Activated T-cell treated with anti-CD3 and anti-CD28 coated beads, Interleukin-2, amount 50 U/mL, for 4 hours (primary cell): Measurements from ENCODE around the gene MARVELD2. TPM values are rescaled to one million over a fixed set of nuclear protein-coding genes. Genes with fewer than 3 reads are reported as not detected.
"Not testable (repeated sequence)": the region's sequence is repeated elsewhere in the genome, so short reads cannot be mapped to it uniquely, and the experiment has no call there.

Source experiments
- ATAC-seq, 2 donors: fragments of 200-7000 bp; cut with Tn5 transposase; one replicate each; pipeline ENCODE4 v1.10.0; 2021
- DNase-seq: peaks from one replicate; pipeline ENCODE4 v3.0.0-alpha.2; 2020
- H3K27me3 Mint-ChIP-seq: one replicate; pipeline ENCODE4 v1.8.0; 2021; ENCODE audit warnings: low read depth, mixed read lengths
- H3K36me3 Mint-ChIP-seq: one replicate; pipeline ENCODE4 v1.8.0; 2022; ENCODE audit warnings: mixed read lengths; ENCODE audit not compliant: insufficient read depth
- H3K4me1 Mint-ChIP-seq: one replicate; pipeline ENCODE4 v1.8.0; 2021; ENCODE audit warnings: low read depth, mixed read lengths
- H3K4me3 Mint-ChIP-seq: one replicate; pipeline ENCODE4 v1.8.0; 2021; ENCODE audit warnings: mild to moderate bottlenecking, moderate library complexity, mixed read lengths
- H3K9me3 Mint-ChIP-seq: one replicate; pipeline ENCODE4 v1.8.0; 2021; ENCODE audit warnings: mixed read lengths
- total RNA-seq, 3 donors: library from RNA; stranded (reverse); gene quantifications; one replicate each; pipeline ENCODE4 v1.2.1, GENCODE V29; 2021

The MARVELD2 gene, protein sequence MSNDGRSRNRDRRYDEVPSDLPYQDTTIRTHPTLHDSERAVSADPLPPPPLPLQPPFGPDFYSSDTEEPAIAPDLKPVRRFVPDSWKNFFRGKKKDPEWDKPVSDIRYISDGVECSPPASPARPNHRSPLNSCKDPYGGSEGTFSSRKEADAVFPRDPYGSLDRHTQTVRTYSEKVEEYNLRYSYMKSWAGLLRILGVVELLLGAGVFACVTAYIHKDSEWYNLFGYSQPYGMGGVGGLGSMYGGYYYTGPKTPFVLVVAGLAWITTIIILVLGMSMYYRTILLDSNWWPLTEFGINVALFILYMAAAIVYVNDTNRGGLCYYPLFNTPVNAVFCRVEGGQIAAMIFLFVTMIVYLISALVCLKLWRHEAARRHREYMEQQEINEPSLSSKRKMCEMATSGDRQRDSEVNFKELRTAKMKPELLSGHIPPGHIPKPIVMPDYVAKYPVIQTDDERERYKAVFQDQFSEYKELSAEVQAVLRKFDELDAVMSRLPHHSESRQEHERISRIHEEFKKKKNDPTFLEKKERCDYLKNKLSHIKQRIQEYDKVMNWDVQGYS
- under 1 TPM; 0.46 to 0.53 (median 0.48) TPM for total RNA-seq

DNA sequence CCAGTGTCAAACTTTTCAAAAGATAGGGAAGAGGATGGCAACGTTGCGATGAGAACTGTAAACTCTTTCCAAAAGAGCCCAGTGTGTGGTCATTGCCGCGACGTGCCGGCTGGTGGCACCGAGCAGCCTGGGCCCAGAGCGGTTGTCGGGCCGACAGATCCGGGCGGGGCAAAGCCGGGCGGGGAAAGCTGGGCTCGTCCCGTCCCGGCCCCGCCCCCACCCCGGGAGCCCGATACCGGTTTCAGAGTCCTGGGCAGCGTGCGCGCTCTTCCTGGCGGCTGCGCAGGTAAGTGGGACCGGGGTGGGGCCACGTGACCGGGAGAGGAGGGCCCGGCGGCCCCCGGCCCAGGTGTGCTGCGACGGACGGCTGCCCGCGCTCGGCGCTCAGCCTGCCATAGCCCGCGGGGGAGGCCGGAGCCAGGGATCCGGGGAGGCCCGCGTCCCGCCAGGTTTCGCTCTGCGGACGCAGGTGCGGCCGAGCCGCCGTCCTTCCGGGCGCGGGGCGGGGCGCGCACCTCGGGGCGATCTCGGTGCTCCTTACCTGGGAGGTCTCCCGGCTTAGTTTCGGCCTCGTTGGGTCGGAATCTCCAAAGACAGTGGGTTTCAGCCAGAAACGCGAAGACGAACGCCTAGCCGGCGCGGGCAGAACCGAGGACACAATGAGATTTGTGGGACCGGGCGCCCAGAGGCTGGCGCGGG is at the start of gene MARVELD2:
TSS of gene MARVELD2 (plus strand) at position 232 of the 699 bp plus-strand sequence. CDS start 4,270 bp downstream, outside the sequence.
- H3K9me3 Mint-ChIP-seq = no peaks in the 10 kb centered on the region
- H3K4me3 Mint-ChIP-seq = peak within 1 kb of the TSS; percentile 74
- ATAC-seq (peak; percentile 80 to 89), DNase-seq (peak; percentile 27)
- peaks cover 16% of the 10 kb centered on the region for H3K36me3 Mint-ChIP-seq
- peaks cover 13% of the 10 kb centered on the region for H3K4me1 Mint-ChIP-seq
- H3K27me3 Mint-ChIP-seq = no peaks in the 10 kb centered on the region

GRCh38 chr5:69367697-69368279 is 47.1 kb upstream of the MARVELD2 start:
- H3K4me1 Mint-ChIP-seq = peaks cover 41% of the 10 kb centered on the region
- ATAC-seq = no peak
- no peak for DNase-seq
- H3K4me3 Mint-ChIP-seq = peak overlapping the region; percentile 93
- H3K27me3 Mint-ChIP-seq = no peaks in the 10 kb centered on the region
- peaks cover 14% of the 10 kb centered on the region for H3K36me3 Mint-ChIP-seq
- no peaks in the 10 kb centered on the region for H3K9me3 Mint-ChIP-seq

- Mint-ChIP-seq H3K27me3 (no peaks in the 10 kb centered on the region), H3K36me3 (peaks cover 12% of the 10 kb centered on the region), H3K4me1 (peaks cover 42% of the 10 kb centered on the region), H3K4me3 (peak overlapping the region; percentile 93), H3K9me3 (no peaks in the 10 kb centered on the region)
- ATAC-seq = peak; percentile 36 to 38
- DNase-seq = peak; percentile 26
Measured at GRCh38 chr5:69368458-69369339, 46.2 kb upstream of the MARVELD2 start.

GRCh38 chr5:69369340-69370121 is 45.4 kb upstream of the MARVELD2 start, which contains the start of the genes AK6, RAD17 and TAF9:
Gene AK6, minus strand, starts transcription at chr5:69369520. Its CDS starts 30 bp downstream, at chr5:69369490.
Gene RAD17, plus strand, starts transcription at chr5:69369818. Its CDS starts 2,391 bp downstream, at chr5:69372209.
Gene TAF9, minus strand, starts transcription at chr5:69369520. Its CDS starts 3,783 bp downstream, at chr5:69365737.
- DNase-seq (peak; percentile 85), ATAC-seq (peak; percentile 91 to 92)
- peak within 1 kb of the TSS; percentile 93 for H3K4me3 Mint-ChIP-seq
- H3K36me3 Mint-ChIP-seq = peaks cover 12% of the 10 kb centered on the region
- no peaks in the 10 kb centered on the region for H3K9me3 Mint-ChIP-seq
- H3K4me1 Mint-ChIP-seq = peaks cover 38% of the 10 kb centered on the region
- no peaks in the 10 kb centered on the region for H3K27me3 Mint-ChIP-seq

DNA sequence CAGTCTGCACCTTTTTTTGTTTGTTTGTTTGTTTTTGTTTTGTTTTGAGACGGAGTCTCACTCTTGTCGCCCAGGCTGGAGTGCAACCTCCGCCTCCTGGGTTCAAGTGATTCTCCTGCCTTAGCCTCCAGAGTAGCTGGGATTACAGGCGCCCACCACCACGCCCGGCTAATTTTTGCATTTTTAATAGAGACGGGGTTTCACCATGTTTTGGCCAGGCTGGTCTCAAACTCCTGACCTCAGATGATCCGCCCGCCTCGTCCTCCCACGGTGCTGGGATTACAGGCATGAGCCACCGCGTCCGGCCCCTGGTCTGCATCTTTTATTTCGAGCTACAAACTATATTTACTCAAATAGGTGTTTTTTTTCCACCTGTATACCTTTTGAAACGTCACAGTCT is 44.6 kb upstream of the MARVELD2 start:
- Mint-ChIP-seq H3K4me3 (peak overlapping the region; percentile 93), H3K4me1 (peaks cover 35% of the 10 kb centered on the region)

DNA sequence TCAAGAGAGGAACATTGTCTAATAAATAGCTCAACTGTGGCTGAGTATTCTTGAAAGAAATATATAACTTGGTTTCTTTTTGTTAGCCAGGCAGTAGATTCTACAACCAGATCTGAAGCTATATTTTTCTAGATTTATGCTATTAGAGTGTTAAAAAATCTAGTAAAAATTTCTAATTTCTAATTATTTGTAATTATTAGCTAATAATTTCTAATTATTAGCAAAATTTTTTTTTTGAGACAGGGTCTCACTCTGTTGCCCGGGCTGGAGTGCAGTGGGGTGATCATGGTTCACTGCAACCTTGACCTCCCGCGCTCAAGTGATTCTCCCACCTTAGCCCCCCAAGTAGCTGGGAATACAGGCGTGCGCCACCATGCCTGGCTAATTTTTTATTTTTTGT is 42.5 kb upstream of the MARVELD2 start:
- H3K4me1 Mint-ChIP-seq = peaks cover 24% of the 10 kb centered on the region
- no peaks in the 10 kb centered on the region for H3K27me3 Mint-ChIP-seq
- no peak for DNase-seq
- no peak for ATAC-seq
- no peaks in the 10 kb centered on the region for H3K9me3 Mint-ChIP-seq
- H3K36me3 Mint-ChIP-seq = peaks cover 13% of the 10 kb centered on the region
- no peak overlapping the region for H3K4me3 Mint-ChIP-seq

More for the DNA sequence above, 44.6 kb upstream of the MARVELD2 start:
- H3K27me3 Mint-ChIP-seq, H3K9me3 Mint-ChIP-seq, ATAC-seq, H3K36me3 Mint-ChIP-seq, DNase-seq: not testable (repeated sequence)

DNA sequence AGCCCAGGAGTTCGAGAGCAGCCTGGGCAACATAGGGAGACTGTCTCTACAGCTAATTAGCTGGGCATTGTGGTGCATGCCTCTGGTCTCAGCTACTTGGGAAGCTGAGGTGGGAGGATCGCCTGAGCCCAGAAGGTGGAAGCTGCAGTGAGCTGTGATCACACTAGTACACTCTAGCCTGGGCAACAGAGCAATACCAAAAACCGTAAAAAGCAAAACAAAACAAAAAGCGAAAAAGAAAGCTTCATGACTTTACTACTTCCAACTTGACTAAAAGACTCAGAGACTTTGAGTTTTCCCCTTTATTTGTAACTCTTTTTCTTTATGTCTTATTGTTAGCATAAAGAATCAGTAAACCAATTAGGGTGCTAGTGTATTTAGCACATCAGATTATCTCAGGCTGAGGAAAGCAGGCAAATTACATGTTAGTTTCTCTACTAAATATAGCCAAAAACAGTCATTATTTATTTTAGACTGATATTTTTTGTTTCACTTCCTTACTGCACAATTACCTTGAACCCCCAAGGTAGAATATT is 39.9 kb upstream of the MARVELD2 start:
- Mint-ChIP-seq H3K4me1 (peaks cover 13% of the 10 kb centered on the region), H3K27me3 (no peaks in the 10 kb centered on the region), H3K4me3 (no peak overlapping the region), H3K9me3 (no peaks in the 10 kb centered on the region), H3K36me3 (peaks cover 11% of the 10 kb centered on the region)
- ATAC-seq = no peak
- no peak for DNase-seq

GRCh38 chr5:69378376-69378775 is 36.5 kb upstream of the MARVELD2 start:
- H3K9me3 Mint-ChIP-seq = no peaks in the 10 kb centered on the region
- H3K4me1 Mint-ChIP-seq = no peaks in the 10 kb centered on the region
- H3K36me3 Mint-ChIP-seq = peaks cover 11% of the 10 kb centered on the region
- DNase-seq (no peak), ATAC-seq (no peak)
- H3K4me3 Mint-ChIP-seq = no peak overlapping the region
- no peaks in the 10 kb centered on the region for H3K27me3 Mint-ChIP-seq

GRCh38 chr5:69404659-69405330 is 10.1 kb upstream of the MARVELD2 start:
- Mint-ChIP-seq H3K4me1 (no peaks in the 10 kb centered on the region), H3K27me3 (no peaks in the 10 kb centered on the region), H3K4me3 (no peak overlapping the region), H3K9me3 (no peaks in the 10 kb centered on the region), H3K36me3 (peaks cover 26% of the 10 kb centered on the region)
- ATAC-seq (no peak), DNase-seq (no peak)

DNA sequence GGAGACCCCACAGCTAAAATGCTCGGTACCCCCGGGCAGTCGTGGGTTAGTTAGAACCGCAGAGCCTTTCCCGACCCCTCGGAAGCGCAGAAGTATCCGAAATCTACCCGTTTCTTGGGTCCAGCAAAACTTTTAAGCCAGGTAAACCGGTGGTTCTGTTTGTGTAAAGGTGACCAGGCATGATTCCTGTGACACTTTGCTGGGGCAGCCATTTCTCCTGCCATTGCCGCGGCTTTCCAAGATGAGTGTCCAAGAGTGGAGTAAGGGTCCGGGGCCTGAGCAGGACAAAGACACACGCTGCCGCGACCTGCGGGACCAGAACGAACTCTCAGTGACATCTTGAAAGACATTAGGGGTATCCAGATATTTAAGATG is 655 bp downstream of the MARVELD2 start:
- Mint-ChIP-seq H3K9me3 (no peaks in the 10 kb centered on the region), H3K4me1 (peaks cover 13% of the 10 kb centered on the region), H3K4me3 (peak overlapping the region; percentile 67), H3K27me3 (no peaks in the 10 kb centered on the region), H3K36me3 (peaks cover 13% of the 10 kb centered on the region)
- DNase-seq (no peak), ATAC-seq (peak in 1 of 2 donors; percentile 18)

- H3K9me3 Mint-ChIP-seq = no peaks in the 10 kb centered on the region
- H3K36me3 Mint-ChIP-seq = peaks cover 13% of the 10 kb centered on the region
- peak overlapping the region; percentile 67 for H3K4me3 Mint-ChIP-seq
- ATAC-seq (no peak), DNase-seq (no peak)
- H3K27me3 Mint-ChIP-seq = no peaks in the 10 kb centered on the region
- H3K4me1 Mint-ChIP-seq = peaks cover 13% of the 10 kb centered on the region
Measured at GRCh38 chr5:69416180-69416579, 1.3 kb downstream of the MARVELD2 start.

GRCh38 chr5:69416699-69417098 is 1.8 kb downstream of the MARVELD2 start:
- DNase-seq (no peak), ATAC-seq (no peak)
- peaks cover 13% of the 10 kb centered on the region for H3K4me1 Mint-ChIP-seq
- peaks cover 8% of the 10 kb centered on the region for H3K36me3 Mint-ChIP-seq
- H3K9me3 Mint-ChIP-seq = no peaks in the 10 kb centered on the region
- H3K27me3 Mint-ChIP-seq = no peaks in the 10 kb centered on the region
- H3K4me3 Mint-ChIP-seq = peak overlapping the region; percentile 50
